Ramos (cell line): ENCODE measurements around the gene DAZAP1.

ENCODE experiments used
- in situ Hi-C: fragments of 300-500 bp; cut with MboI; formaldehyde crosslinking; loops from one replicate; pipeline ENCODE4 v1.14.3; 2022; ENCODE audit warnings: low sequenced_read_pairs; ENCODE audit not compliant: unreplicated experiment

Gene DAZAP1

GRCh38 chr19:1423436-1424191, 16.2 kb downstream of the DAZAP1 start:
- in situ Hi-C loops = no loop called here

- in situ Hi-C loops = no loop called here
Measured at GRCh38 chr19:1424192-1424955, 17.0 kb downstream of the DAZAP1 start.

- in situ Hi-C loops = no loop called here
Measured at GRCh38 chr19:1425102-1425837, 17.9 kb downstream of the DAZAP1 start.

GRCh38 chr19:1425902-1426301, 18.5 kb downstream of the DAZAP1 start:
- in situ Hi-C loops = no loop called here

GRCh38 chr19:1426736-1427135, 19.4 kb downstream of the DAZAP1 start:
- in situ Hi-C loops = no loop called here

GRCh38 chr19:1427221-1427920, 20.0 kb downstream of the DAZAP1 start:
- in situ Hi-C loops = no loop called here

- in situ Hi-C loops = no loop called here
Measured at GRCh38 chr19:1428738-1429391, 21.5 kb downstream of the DAZAP1 start.

- in situ Hi-C loops = no loop called here
Measured at GRCh38 chr19:1429750-1430149, 22.4 kb downstream of the DAZAP1 start.

- in situ Hi-C loops = no loop called here
Measured at GRCh38 chr19:1430246-1430645, 22.9 kb downstream of the DAZAP1 start.

- in situ Hi-C loops = no loop called here
Measured at GRCh38 chr19:1431759-1432506, 24.5 kb downstream of the DAZAP1 start.

GRCh38 chr19:1432507-1432887, 25.1 kb downstream of the DAZAP1 start:
- in situ Hi-C loops = no loop called here

- in situ Hi-C loops = no loop called here
Measured at GRCh38 chr19:1433119-1434039, 26.0 kb downstream of the DAZAP1 start.

GRCh38 chr19:1434040-1434366, 26.6 kb downstream of the DAZAP1 start:
- in situ Hi-C loops = no loop called here

GRCh38 chr19:1434577-1435060, 27.2 kb downstream of the DAZAP1 start:
- in situ Hi-C loops = no loop called here

GRCh38 chr19:1435378-1435989, 28.1 kb downstream of the DAZAP1 start:
- in situ Hi-C loops = no loop called here

- in situ Hi-C loops = no loop called here
Measured at GRCh38 chr19:1437609-1438008, 30.2 kb downstream of the DAZAP1 start.

- in situ Hi-C loops = no loop called here
Measured at GRCh38 chr19:1438035-1438932, 30.9 kb downstream of the DAZAP1 start, which contains the start of gene RPS15. RPS15 (plus strand) TSS chr19:1438396; CDS start chr19:1438426, 30 bp downstream.
